ENCODE results near the gene CENPM.

DNA sequence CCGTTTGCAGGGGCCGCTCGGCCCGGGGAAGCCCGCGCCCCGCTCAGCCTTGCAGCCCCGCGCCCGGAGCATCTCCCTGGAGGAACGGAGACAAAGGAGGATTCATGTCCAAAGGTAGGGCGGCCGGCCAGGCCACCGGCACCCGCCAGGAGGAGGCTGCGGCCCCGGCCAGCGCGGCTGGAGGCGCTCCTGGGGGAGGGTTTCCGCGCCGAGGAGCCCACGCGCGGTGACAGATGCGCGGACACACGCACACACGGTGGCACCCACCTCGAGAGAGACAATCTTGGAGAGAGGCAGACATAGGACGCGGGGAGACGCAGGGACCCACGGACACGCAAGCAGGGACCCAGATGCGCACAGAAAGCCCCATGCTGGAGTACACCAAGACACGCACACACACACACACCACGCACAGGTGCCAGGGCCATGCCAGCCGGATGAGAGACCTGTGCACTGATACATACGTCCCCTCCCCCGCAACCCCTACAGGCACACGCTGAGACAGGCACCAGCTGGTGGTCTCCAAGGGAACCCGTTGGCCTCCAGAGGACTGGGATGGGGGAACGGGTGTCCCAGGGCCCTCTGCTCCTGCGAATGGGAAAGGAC is 30.1 kb upstream of the CENPM start:
- TF ChIP-seq YY1 (IDR thresholded peaks at IDR 0.05; ENCODE audit: insufficient read depth, insufficient read length) (no peak), ZNF274 (IDR thresholded peaks at IDR 0.05; ENCODE audit: low read depth, low read length) (no peak), SUZ12 (IDR thresholded peaks at IDR 0.05; ENCODE audit: extremely low read depth, insufficient read depth, insufficient read length) (no peak)
